GM21526 (cell line): ENCODE data around the gene KCNC3.
"Not testable (repeated sequence)": the region's sequence is repeated elsewhere in the genome, so short reads cannot be mapped to it uniquely, and the experiment has no call there.

ENCODE experiments used
- ATAC-seq: cut with Tn5 transposase; IDR thresholded peaks from one replicate; pipeline ENCODE4 v1.9.1; 2021; ENCODE audit warnings: moderate library complexity; ENCODE audit not compliant: unreplicated experiment, low FRiP score

The KCNC3 gene

GRCh38 chr19:50356691-50357177, 27.6 kb upstream of the KCNC3 start:
- ATAC-seq, result no peak

DNA sequence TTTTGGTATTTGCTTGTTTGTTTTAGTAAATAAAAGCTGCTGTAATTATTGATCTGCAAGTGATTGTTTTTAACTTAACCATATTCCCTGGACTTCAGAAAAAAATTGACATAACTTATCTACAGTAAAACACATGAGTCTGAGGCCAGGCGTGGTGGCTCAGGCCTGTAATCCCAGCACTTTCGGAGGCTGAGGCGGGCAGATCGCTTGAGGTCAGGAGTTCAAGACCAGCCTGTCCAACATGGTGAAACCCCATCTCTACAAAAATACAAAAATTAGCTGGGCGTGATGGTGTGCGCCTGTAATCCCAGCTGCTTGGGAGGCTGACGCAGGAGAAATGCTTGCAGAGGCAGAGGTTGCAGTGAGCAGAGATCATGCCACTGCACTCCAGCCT, 24.3 kb upstream of the KCNC3 start:
- ATAC-seq, result not testable (repeated sequence)

GRCh38 chr19:50352242-50352641, 23.1 kb upstream of the KCNC3 start:
- no peak for ATAC-seq

GRCh38 chr19:50349277-50350057, 20.3 kb upstream of the KCNC3 start:
- ATAC-seq, result no peak

DNA sequence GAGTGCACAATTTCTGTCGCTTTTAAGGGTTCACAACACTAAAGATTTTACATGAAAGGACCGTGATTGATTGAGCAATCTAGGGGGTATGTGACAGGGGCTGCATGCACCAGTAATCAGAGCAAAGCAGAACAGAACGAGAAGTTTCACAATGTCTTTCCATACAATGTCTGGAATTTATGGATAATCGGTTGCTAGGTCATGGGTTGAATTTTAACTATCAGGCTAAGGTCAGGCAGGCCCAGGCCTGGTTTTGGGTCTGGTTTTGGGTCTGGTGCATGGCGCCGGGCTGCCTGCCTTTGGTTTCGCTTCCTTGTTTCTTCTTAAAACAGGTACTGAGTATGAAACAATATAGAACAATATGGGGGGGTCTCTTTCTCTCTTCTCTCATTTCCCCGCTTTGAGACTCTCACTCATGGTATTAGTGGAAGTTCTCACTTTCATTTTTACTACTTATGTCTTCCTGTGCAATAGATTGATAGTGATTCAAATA, 18.0 kb upstream of the KCNC3 start:
- ATAC-seq, result peak; percentile 45

DNA sequence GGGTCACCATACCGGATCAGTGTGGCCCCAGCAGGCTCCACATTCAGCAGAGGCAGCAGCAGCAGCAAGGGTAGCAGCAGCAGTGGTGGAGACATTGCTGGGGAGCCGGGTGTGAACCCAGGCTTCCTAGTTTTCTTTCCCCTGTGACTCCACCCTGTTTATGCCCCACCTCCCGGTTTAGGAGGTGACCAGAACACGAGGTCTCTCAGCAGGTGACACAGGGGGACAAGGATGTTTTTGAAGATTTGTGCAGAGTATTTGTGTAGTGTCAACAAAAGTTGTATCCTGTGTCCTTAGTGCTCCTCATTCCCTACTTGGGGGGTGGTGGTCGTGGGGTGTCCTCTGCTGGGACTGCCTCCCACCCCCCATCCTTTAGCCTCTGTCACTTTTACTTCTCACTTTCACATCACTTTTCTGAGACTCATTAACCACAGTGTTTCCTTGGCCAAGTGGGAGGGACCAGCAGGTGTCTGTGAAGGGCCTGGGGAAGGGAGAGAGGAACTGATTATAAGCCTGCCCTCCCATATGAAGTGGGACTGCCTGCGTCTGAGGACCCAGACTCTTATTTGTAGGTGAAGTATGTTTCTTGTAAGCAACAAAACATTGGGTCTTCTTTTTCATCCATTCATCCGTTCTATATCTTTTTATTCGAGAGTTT, 15.6 kb upstream of the KCNC3 start:
- ATAC-seq, result no peak

DNA sequence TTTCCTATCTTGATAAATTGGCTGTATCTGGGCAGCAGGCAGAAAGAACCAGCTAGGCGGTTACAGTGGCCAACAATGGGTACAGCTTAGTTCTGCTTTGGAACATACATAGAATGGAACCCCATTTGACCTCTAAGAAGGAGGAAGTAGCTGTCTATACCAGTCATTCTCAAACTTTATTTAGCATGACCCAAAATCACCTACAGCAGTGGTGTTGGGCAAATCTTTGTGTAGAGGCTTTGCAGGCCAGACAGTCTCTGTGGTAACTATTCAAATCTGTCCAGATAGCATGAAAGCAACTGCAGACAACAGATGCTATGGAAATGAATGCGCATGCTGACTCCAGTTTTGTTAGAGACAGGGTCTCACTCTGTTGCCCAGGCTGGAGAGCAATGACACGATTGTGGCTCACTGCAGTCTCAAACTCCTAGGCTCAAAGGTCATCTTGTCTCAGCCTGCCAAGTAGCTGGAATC, 12.0 kb upstream of the KCNC3 start:
- no peak for ATAC-seq

DNA sequence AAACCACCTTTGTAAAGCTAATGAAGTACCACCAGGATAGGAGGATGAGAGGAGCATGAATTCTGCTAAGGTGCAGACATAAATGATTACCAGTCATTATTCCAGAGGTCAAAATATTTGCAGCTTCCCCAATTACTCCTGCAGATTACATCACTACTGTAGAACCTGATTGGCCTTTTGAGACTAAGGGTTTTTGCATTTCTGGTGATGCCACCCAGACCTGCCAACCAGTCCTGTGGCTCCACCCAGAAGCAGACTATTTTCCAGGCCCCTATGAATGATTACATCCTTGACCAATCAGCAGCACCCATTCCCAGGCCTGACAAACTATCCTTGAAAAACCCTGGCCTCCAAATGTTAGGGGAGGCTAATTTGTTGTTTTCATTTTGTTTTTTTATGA, 11.2 kb upstream of the KCNC3 start:
- no peak for ATAC-seq

DNA sequence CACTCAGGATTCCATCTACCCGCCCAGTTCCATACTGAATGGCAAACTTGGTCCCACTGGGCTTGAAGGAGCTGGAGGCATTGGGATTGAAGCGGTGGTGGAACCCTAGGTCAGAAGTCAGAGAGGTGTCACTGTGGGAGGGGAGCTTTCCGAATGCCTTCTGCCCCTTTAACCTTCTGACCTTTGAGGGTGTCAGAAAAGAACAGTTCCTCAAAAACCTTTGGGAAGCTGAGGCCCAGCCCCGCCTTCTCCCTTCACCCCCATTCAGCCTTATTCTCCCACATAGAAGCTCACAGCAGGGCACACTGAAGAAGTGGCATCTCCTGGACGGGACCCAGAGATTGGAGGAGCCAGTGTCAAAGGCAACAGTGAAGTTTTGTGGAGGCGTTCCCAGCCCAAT, 7.9 kb upstream of the KCNC3 start:
- not testable (repeated sequence) for ATAC-seq

- no peak for ATAC-seq
Measured at GRCh38 chr19:50334741-50335421, 5.7 kb upstream of the KCNC3 start.

DNA sequence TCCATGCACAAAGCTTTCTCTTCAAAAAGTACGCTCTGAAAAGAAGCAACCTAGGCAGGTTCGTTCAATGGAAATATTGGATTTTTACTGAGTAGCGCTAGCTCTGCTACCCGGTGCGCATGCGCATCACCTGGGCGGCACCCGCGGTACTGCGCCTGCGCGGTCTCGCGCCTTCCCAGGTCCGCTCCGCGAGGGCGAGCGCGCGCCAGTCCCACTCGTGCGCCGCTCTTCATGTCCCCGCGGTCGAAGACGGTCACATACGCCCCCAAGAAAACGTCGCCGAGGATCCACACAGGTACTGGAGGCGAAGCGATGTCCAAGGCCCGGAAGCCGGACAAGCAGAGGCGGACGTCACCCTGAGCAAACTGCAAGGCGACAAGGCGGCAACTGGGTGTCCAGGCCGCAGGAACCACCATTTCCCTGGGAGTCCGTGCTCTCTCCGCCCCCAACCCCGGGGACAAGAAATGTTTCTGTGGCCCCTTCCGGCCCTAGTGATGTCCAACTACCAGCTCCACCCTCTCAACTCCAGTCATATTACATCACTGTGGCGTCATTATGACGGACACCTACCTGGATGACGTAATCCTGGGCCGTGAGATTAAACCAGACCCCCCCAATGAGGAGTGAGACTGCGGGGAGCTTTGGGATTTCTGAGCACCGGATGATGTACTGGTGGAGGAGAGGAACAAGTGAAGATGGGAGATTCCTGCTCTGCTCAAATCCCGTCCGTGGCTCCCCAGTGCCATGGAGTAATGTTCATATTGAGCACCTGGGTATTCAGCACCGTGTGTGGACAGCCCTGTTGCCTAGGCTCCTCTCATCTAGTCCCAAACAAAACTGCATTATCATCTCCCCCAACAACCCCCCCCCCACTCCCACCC, 4.8 kb upstream of the KCNC3 start:
- peak; percentile 20 for ATAC-seq

GRCh38 chr19:50333235-50333736, 4.1 kb upstream of the KCNC3 start:
- ATAC-seq, result peak; percentile 36

GRCh38 chr19:50332244-50333038, 3.3 kb upstream of the KCNC3 start:
- ATAC-seq, result no peak

GRCh38 chr19:50331994-50332243, 2.7 kb upstream of the KCNC3 start:
- ATAC-seq, result no peak

DNA sequence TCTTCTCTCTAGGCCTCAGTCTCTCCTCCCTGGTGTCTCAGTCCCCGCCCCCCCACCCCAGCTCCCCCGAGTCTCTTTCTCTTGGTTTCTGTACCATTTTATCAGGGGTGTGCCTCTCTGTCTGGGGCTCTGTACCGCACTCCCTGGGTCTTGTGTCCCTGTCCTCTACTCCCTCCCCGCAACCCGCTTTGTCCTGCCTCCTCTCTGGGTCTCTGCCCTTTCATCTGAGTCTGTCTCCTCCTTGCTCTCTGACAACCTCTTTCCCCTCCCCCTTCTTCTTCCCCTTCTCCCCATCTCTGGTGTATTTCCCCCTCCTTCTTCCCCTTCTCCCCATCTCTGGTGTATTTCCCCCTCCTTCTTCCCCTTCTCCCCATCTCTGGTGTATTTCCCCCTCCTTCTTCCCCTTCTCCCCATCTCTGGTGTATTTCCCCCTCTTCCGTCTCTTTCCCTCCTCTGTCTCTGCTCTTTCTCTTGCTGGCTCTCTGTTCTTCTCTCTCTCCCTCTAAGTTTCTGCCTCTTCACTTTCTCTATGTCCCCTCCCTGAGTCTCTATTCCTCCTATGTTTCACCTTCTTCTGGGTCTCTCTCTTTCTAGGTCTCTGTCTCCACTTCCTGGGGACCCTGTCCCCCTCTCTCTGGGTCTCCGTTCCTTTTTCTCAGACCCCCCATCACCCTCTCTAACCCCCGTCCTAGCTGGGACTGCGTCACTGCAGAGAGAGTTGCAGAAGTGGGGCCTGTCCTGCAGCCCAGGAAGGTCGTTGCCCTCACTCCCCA, 2.2 kb upstream of the KCNC3 start:
- ATAC-seq, result no peak

GRCh38 chr19:50330365-50331078, 1.3 kb upstream of the KCNC3 start:
- ATAC-seq, result no peak

DNA sequence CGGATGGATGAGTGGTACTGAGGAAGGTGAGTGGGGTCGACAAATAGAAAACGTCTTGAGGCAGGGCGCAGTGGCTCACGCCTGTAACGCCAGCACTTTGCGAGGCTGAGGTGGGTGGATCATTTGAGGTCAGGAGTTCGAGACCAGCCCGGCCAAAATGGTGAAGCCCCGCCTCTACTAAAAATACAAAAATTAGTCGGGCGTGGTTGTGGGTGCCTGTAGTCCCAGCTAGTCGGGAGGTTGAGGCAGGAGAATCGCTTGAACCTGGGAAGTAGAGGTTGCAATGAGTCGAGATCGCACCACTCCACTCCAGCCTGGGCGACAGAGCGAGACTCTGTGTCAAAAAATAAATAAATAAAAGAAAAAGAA, 733 bp upstream of the KCNC3 start:
- not testable (repeated sequence) for ATAC-seq

- peak; percentile 1 for ATAC-seq
Measured at GRCh38 chr19:50328873-50329145, 368 bp downstream of the KCNC3 start.
